WTC11 (cell line): ENCODE data around the gene PNLIPRP1. TPM values are rescaled to one million over a fixed set of nuclear protein-coding genes. Genes with fewer than 3 reads are reported as not detected.

Experiments
- ATAC-seq: fragments of 200-7000 bp; cut with Tn5 transposase; 2 replicates; pipeline ENCODE4 v1.10.0; 2021; ENCODE audit warnings: mild to moderate bottlenecking, moderate library complexity
- CTCF ChIA-PET: fragments of 300-600 bp; sonication (Branson Sonifier 250); formaldehyde crosslinking; loops from one replicate; lab custom pipeline; 2021; ENCODE audit warnings: antibody characterized with exemption; lab: Charles Lee
- POLR2A ChIA-PET: fragments of 350-600 bp; sonication (Branson Sonifier 250); formaldehyde crosslinking; loops from one replicate; lab custom pipeline; 2021; ENCODE audit warnings: antibody characterized with exemption; lab: Charles Lee
- DNase-seq: peaks from one replicate; pipeline ENCODE4 v3.0.0; 2021; ENCODE audit warnings: low spot score
- H3K27ac Mint-ChIP-seq: 2 replicates; pipeline ENCODE4 v1.8.0; 2021; ENCODE audit warnings: mixed read lengths
- H3K27me3 Mint-ChIP-seq: 2 replicates; pipeline ENCODE4 v1.8.0; 2021; ENCODE audit warnings: low read depth, mild to moderate bottlenecking, moderate library complexity, mixed read lengths
- H3K36me3 Mint-ChIP-seq: 2 replicates; pipeline ENCODE4 v1.8.0; 2021; ENCODE audit warnings: mixed read lengths
- H3K4me1 Mint-ChIP-seq: 2 replicates; pipeline ENCODE4 v1.8.0; 2022; ENCODE audit warnings: mixed read lengths
- H3K4me3 Mint-ChIP-seq: 2 replicates; pipeline ENCODE4 v1.8.0; 2021; ENCODE audit warnings: mild to moderate bottlenecking, moderate library complexity, mixed read lengths
- H3K9me3 Mint-ChIP-seq: 2 replicates; pipeline ENCODE4 v1.8.0; 2021; ENCODE audit warnings: mixed read lengths
- ATF3 ChIP-seq: sonication (generic); formaldehyde crosslinking; conservative IDR thresholded peaks from 2 replicates; pipeline ENCODE4 v1.8.1; 2022; ENCODE audit warnings: mild to moderate bottlenecking, missing genetic modification reagents
- E2F1 ChIP-seq: sonication (generic); formaldehyde crosslinking; IDR thresholded peaks from 2 replicates; pipeline ENCODE4 v1.8.0; 2022; ENCODE audit warnings: mild to moderate bottlenecking, missing genetic modification reagents
- ELF4 ChIP-seq: sonication (generic); formaldehyde crosslinking; IDR thresholded peaks from 2 replicates; pipeline ENCODE4 v1.8.1; 2022; ENCODE audit warnings: low read depth, mild to moderate bottlenecking, moderate library complexity, missing genetic modification reagents
- ETV6 ChIP-seq: sonication (generic); formaldehyde crosslinking; IDR thresholded peaks from 2 replicates; pipeline ENCODE4 v1.8.1; 2022; ENCODE audit warnings: mild to moderate bottlenecking, missing genetic modification reagents
- JAZF1 ChIP-seq: fragments of 250-450 bp; sonication (Bioruptor Pico); IDR thresholded peaks from 2 replicates; pipeline ENCODE4 v1.9.0; 2021; ENCODE audit warnings: moderate library complexity, mild to moderate bottlenecking, inconsistent platforms
- KAT7 ChIP-seq: sonication (generic); formaldehyde crosslinking; IDR thresholded peaks from 2 replicates; pipeline ENCODE4 v1.8.1; 2023; ENCODE audit warnings: missing genetic modification reagents, mild to moderate bottlenecking, borderline replicate concordance
- NFYB ChIP-seq: sonication (generic); formaldehyde crosslinking; conservative IDR thresholded peaks from 2 replicates; pipeline ENCODE4 v1.8.0; 2022; ENCODE audit warnings: low read depth, missing genetic modification reagents
- OVOL2 ChIP-seq: fragments of 250-450 bp; sonication (Bioruptor Pico); IDR thresholded peaks from 2 replicates; pipeline ENCODE4 v1.9.0; 2021; ENCODE audit warnings: mild to moderate bottlenecking, borderline replicate concordance
- TP53 ChIP-seq: sonication (generic); formaldehyde crosslinking; IDR thresholded peaks from 2 replicates; pipeline ENCODE4 v1.8.1; 2023; ENCODE audit warnings: mild to moderate bottlenecking, missing genetic modification reagents
- ZNF263 ChIP-seq: sonication (generic); formaldehyde crosslinking; IDR thresholded peaks from 2 replicates; pipeline ENCODE4 v1.8.1; 2022; ENCODE audit warnings: low read depth, mild to moderate bottlenecking, moderate library complexity, missing genetic modification reagents
- ZNF396 ChIP-seq: fragments of 250-450 bp; sonication (Bioruptor Pico); IDR thresholded peaks from 2 replicates; pipeline ENCODE4 v1.8.0; 2021; ENCODE audit warnings: mild to moderate bottlenecking, moderate library complexity, borderline replicate concordance
- total RNA-seq: library from RNA; stranded (reverse); gene quantifications from 3 replicates; pipeline ENCODE4 v1.2.3, GENCODE V29; 2021
- TF ChIP-seq, protein P1 (sequence below): sonication (generic); formaldehyde crosslinking; IDR thresholded peaks from 2 replicates; pipeline ENCODE4 v1.8.0; 2022; ENCODE audit warnings: missing genetic modification reagents
- TF ChIP-seq, protein P2 (sequence below): sonication (generic); formaldehyde crosslinking; conservative IDR thresholded peaks from 2 replicates; pipeline ENCODE4 v1.8.1; 2023; ENCODE audit warnings: mild to moderate bottlenecking, low read depth, missing genetic modification reagents, moderate library complexity
- TF ChIP-seq, protein P3 (sequence below): sonication (generic); formaldehyde crosslinking; IDR thresholded peaks from 2 replicates; pipeline ENCODE4 v1.8.0; 2022; ENCODE audit warnings: mild to moderate bottlenecking, missing genetic modification reagents
- TF ChIP-seq, protein P4 (sequence below): fragments of 250-450 bp; sonication (Bioruptor Pico); IDR thresholded peaks from 2 replicates; pipeline ENCODE4 v1.8.0; 2021; ENCODE audit warnings: mild to moderate bottlenecking

PNLIPRP1 gene
- total RNA-seq, 1 experiment from 2014 or later, result 0.68 TPM

GRCh38 chr10:116625845-116626244, 35.1 kb downstream of the PNLIPRP1 start:
- H3K36me3 Mint-ChIP-seq, result no peaks in the 10 kb centered on the region
- no peak overlapping the region for H3K4me3 Mint-ChIP-seq
- no peak for ATAC-seq
- H3K4me1 Mint-ChIP-seq, result no peaks in the 10 kb centered on the region
- DNase-seq, result no peak
- H3K27ac Mint-ChIP-seq, result no peak overlapping the region
- peaks cover 15% of the 10 kb centered on the region for H3K27me3 Mint-ChIP-seq
- ChIA-PET POLR2A (interaction anchor here (0.6 kb wide), 1 partner anchor 513 kb away, joined by 4 read pairs; no protein-coding TSS in a partner anchor), CTCF (interaction anchor here (2.2 kb wide), 1 partner anchor 549 kb away, joined by 14 read pairs; no protein-coding TSS in a partner anchor)
- TF ChIP-seq ZNF396 (CRISPR knock-in tag), result no peak
- TF ChIP-seq ZNF263, result no peak
- TF ChIP-seq ATF3 (CRISPR knock-in tag), result no peak
- no peak for TF ChIP-seq E2F1 (CRISPR knock-in tag)
- TF ChIP-seq, protein P1, sequence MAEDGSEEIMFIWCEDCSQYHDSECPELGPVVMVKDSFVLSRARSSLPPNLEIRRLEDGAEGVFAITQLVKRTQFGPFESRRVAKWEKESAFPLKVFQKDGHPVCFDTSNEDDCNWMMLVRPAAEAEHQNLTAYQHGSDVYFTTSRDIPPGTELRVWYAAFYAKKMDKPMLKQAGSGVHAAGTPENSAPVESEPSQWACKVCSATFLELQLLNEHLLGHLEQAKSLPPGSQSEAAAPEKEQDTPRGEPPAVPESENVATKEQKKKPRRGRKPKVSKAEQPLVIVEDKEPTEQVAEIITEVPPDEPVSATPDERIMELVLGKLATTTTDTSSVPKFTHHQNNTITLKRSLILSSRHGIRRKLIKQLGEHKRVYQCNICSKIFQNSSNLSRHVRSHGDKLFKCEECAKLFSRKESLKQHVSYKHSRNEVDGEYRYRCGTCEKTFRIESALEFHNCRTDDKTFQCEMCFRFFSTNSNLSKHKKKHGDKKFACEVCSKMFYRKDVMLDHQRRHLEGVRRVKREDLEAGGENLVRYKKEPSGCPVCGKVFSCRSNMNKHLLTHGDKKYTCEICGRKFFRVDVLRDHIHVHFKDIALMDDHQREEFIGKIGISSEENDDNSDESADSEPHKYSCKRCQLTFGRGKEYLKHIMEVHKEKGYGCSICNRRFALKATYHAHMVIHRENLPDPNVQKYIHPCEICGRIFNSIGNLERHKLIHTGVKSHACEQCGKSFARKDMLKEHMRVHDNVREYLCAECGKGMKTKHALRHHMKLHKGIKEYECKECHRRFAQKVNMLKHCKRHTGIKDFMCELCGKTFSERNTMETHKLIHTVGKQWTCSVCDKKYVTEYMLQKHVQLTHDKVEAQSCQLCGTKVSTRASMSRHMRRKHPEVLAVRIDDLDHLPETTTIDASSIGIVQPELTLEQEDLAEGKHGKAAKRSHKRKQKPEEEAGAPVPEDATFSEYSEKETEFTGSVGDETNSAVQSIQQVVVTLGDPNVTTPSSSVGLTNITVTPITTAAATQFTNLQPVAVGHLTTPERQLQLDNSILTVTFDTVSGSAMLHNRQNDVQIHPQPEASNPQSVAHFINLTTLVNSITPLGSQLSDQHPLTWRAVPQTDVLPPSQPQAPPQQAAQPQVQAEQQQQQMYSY (CRISPR knock-in tag), result no peak
- no peak for TF ChIP-seq JAZF1 (CRISPR knock-in tag)
- TF ChIP-seq ETV6 (CRISPR knock-in tag), result no peak
- TF ChIP-seq KAT7 (CRISPR knock-in tag), result no peak
- TF ChIP-seq, protein P2, sequence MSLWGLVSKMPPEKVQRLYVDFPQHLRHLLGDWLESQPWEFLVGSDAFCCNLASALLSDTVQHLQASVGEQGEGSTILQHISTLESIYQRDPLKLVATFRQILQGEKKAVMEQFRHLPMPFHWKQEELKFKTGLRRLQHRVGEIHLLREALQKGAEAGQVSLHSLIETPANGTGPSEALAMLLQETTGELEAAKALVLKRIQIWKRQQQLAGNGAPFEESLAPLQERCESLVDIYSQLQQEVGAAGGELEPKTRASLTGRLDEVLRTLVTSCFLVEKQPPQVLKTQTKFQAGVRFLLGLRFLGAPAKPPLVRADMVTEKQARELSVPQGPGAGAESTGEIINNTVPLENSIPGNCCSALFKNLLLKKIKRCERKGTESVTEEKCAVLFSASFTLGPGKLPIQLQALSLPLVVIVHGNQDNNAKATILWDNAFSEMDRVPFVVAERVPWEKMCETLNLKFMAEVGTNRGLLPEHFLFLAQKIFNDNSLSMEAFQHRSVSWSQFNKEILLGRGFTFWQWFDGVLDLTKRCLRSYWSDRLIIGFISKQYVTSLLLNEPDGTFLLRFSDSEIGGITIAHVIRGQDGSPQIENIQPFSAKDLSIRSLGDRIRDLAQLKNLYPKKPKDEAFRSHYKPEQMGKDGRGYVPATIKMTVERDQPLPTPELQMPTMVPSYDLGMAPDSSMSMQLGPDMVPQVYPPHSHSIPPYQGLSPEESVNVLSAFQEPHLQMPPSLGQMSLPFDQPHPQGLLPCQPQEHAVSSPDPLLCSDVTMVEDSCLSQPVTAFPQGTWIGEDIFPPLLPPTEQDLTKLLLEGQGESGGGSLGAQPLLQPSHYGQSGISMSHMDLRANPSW (CRISPR knock-in tag), result no peak
- no peak for TF ChIP-seq TP53
- no peak for TF ChIP-seq NFYB (CRISPR knock-in tag)
- TF ChIP-seq OVOL2 (CRISPR knock-in tag), result no peak
- TF ChIP-seq, protein P3, sequence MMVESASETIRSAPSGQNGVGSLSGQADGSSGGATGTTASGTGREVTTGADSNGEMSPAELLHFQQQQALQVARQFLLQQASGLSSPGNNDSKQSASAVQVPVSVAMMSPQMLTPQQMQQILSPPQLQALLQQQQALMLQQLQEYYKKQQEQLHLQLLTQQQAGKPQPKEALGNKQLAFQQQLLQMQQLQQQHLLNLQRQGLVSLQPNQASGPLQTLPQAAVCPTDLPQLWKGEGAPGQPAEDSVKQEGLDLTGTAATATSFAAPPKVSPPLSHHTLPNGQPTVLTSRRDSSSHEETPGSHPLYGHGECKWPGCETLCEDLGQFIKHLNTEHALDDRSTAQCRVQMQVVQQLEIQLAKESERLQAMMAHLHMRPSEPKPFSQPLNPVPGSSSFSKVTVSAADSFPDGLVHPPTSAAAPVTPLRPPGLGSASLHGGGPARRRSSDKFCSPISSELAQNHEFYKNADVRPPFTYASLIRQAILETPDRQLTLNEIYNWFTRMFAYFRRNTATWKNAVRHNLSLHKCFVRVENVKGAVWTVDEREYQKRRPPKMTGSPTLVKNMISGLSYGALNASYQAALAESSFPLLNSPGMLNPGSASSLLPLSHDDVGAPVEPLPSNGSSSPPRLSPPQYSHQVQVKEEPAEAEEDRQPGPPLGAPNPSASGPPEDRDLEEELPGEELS, result no peak
- H3K9me3 Mint-ChIP-seq, result no peaks in the 10 kb centered on the region

DNA sequence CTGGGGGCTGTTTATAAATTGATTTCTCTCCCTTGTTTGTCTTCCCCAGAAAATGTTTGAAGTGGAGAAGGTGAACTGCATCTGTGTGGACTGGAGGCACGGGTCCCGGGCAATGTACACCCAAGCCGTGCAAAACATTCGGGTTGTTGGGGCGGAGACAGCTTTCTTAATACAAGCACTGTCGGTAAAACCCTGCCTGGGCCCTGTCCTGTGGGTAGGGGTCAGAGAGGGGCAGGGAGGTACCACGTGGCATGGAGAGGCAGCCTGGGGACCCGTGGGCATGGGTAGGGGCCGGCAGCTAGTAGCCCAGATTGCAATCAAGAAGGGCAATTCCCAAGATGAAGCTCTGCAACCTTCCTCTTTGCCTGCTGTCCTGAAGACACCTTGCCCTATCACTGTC, 36.1 kb downstream of the PNLIPRP1 start:
- Mint-ChIP-seq H3K27me3 (peaks cover 15% of the 10 kb centered on the region), H3K4me1 (no peaks in the 10 kb centered on the region), H3K4me3 (peak overlapping the region; percentile 45; the same call in 1 of the 2 replicates), H3K27ac (no peak overlapping the region), H3K36me3 (no peaks in the 10 kb centered on the region), H3K9me3 (no peaks in the 10 kb centered on the region)
- 0 out of 2 replicates have a peak, but pooled peaks have one; percentile 3 for TF ChIP-seq TP53
- TF ChIP-seq, protein P4, sequence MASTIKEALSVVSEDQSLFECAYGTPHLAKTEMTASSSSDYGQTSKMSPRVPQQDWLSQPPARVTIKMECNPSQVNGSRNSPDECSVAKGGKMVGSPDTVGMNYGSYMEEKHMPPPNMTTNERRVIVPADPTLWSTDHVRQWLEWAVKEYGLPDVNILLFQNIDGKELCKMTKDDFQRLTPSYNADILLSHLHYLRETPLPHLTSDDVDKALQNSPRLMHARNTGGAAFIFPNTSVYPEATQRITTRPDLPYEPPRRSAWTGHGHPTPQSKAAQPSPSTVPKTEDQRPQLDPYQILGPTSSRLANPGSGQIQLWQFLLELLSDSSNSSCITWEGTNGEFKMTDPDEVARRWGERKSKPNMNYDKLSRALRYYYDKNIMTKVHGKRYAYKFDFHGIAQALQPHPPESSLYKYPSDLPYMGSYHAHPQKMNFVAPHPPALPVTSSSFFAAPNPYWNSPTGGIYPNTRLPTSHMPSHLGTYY (CRISPR knock-in tag), result no peak
- no peak for TF ChIP-seq ELF4 (CRISPR knock-in tag)
- ATAC-seq, result no peak
- POLR2A ChIA-PET, result no interaction called here
- CTCF ChIA-PET, result interaction anchor here (0.6 to 2.4 kb wide), 28 partner anchors 9 to 565 kb away, joined by 3 to 36 read pairs (median 5); partner anchors contain the start of gene HSPA12A
- DNase-seq, result no peak
